Body of pancreas (tissue), 4 donors: ENCODE data around the gene UBE2V1. TPM values are rescaled to one million over a fixed set of nuclear protein-coding genes. Genes with fewer than 3 reads are reported as not detected.

Source experiments
- ATAC-seq: fragments of 150-250 bp; one replicate; pipeline ENCODE4 v1.9.1; 2016
- DNase-seq, 4 donors: peaks; one replicate each; pipeline ENCODE4 v3.0.0-alpha.2; 2019
- H3K27ac ChIP-seq, 4 donors: fragments of 200-600 bp; sonication (generic); 1 replicate in 3 of 4; 2 replicates in 1 of 4; pipeline versions ENCODE4 v1.5.1 to v1.6.1; 2016 to 2019; ENCODE audit warnings: mild to moderate bottlenecking in 1 of 4, mixed read lengths in 1 of 4, moderate library complexity in 1 of 4
- H3K27me3 ChIP-seq, 2 donors: fragments of 200-600 bp; sonication (generic); one replicate each; pipeline ENCODE4 v1.6.0; 2016; ENCODE audit warnings: mild to moderate bottlenecking in 1 of 2
- H3K36me3 ChIP-seq, 2 donors: fragments of 200-600 bp; sonication (generic); replicated peaks in 1 of 2; 2 replicates each; pipeline ENCODE4 v1.5.1; 2016; ENCODE audit warnings: low read depth in 2 of 2; ENCODE audit not compliant: insufficient read depth in 1 of 2
- H3K4me1 ChIP-seq: fragments of 200-600 bp; sonication (generic); one replicate; pipeline ENCODE4 v1.6.0; 2016
- H3K4me3 ChIP-seq, 2 donors: fragments of 200-600 bp; sonication (generic); 1 replicate in 1 of 2; 2 replicates in 1 of 2; pipeline ENCODE4 v1.5.1; 2016 to 2019
- H3K9me3 ChIP-seq, 3 donors: fragments of 200-600 bp; sonication (generic); 1 replicate in 2 of 3; 2 replicates in 1 of 3; pipeline ENCODE4 v1.5.1; 2016
- CTCF ChIP-seq, 7 experiments: fragments of 450-650 bp in 4 of 7; fragments of 200-600 bp in 3 of 7; sonication (generic) in 3 of 7; IDR thresholded peaks; one replicate each; pipeline ENCODE4 v1.5.1; 2016 to 2019; ENCODE audit warnings: antibody characterized with exemption in 7 of 7
- POLR2A ChIP-seq, 3 donors: fragments of 450-650 bp; IDR thresholded peaks; one replicate each; pipeline ENCODE4 v1.6.1; 2016; ENCODE audit warnings: antibody characterized with exemption in 3 of 3, mild to moderate bottlenecking in 2 of 3
- WGBS, 2 donors: methylation state at CpG; one replicate each; pipeline ENCODE4 v1.1.5; 2017; 5-methylcytosine and 5-hydroxymethylcytosine counted together
- intact Hi-C: fragments of 100-400 bp; cut with DNase I; formaldehyde crosslinking; loops from one replicate; pipeline ENCODE4 v1.15.1; 2023
- total RNA-seq, 2 donors: library from RNA; depleted of rRNA; stranded (reverse); fragments of >200 nt; gene quantifications; one replicate each; pipeline ENCODE4 v1.1.0, GENCODE V29; 2016

The UBE2V1 gene
- total RNA-seq, 2 donors from 2014 or later = 42.0 to 43.8 TPM

GRCh38 chr20:50111120-50111828, 1.7 kb downstream of the UBE2V1 start:
- no peak for TF ChIP-seq POLR2A (IDR thresholded peaks at IDR 0.05)
- no peak for TF ChIP-seq CTCF (IDR thresholded peaks at IDR 0.05)
- Histone ChIP-seq H3K4me3 (no peak overlapping the region), H3K27me3 (no peaks in the 10 kb centered on the region), H3K36me3 (no peaks in the 10 kb centered on the region), H3K27ac (peak overlapping the region; percentile 76 to 96 (median 96)), H3K9me3 (no peaks in the 10 kb centered on the region), H3K4me1 (peaks cover 75% of the 10 kb centered on the region)
- 26 to 32% methylated on average over 9 to 10 of the region's 10 CpGs for WGBS, 2 donors
- intact Hi-C loops = no loop called here
- no peak for ATAC-seq
- DNase-seq = peak in 2 of 4 donors; percentile 30 to 36

GRCh38 chr20:50110141-50111047, 2.6 kb downstream of the UBE2V1 start:
- no peaks in the 10 kb centered on the region for H3K27me3 ChIP-seq
- no peaks in the 10 kb centered on the region for H3K9me3 ChIP-seq
- H3K4me3 ChIP-seq = no peak overlapping the region
- WGBS, 2 donors = 11 to 15% methylated on average over 4 of the region's 4 CpGs
- TF ChIP-seq POLR2A (IDR thresholded peaks at IDR 0.05) = no peak
- no peak for TF ChIP-seq CTCF (IDR thresholded peaks at IDR 0.05)
- ATAC-seq (peak; percentile 73), DNase-seq (peak; percentile 75 to 90 (median 86))
- H3K36me3 ChIP-seq = no peaks in the 10 kb centered on the region
- intact Hi-C loops = no loop called here
- peak overlapping the region; percentile 76 to 96 (median 96) for H3K27ac ChIP-seq
- H3K4me1 ChIP-seq = peaks cover 69% of the 10 kb centered on the region

GRCh38 chr20:50108556-50109235, 4.3 kb downstream of the UBE2V1 start:
- Histone ChIP-seq H3K4me3 (no peak overlapping the region), H3K9me3 (no peaks in the 10 kb centered on the region), H3K4me1 (peaks cover 55% of the 10 kb centered on the region), H3K27me3 (no peaks in the 10 kb centered on the region), H3K27ac (peak overlapping the region in 2 of 4 donors; percentile 95 to 96), H3K36me3 (no peaks in the 10 kb centered on the region)
- TF ChIP-seq CTCF (IDR thresholded peaks at IDR 0.05) (no peak), POLR2A (IDR thresholded peaks at IDR 0.05) (no peak)
- DNase-seq (no peak), ATAC-seq (no peak)
- intact Hi-C loops = no loop called here
- 47 to 61% methylated on average over 4 of the region's 4 CpGs for WGBS, 2 donors

GRCh38 chr20:50107796-50108331, 5.1 kb downstream of the UBE2V1 start:
- Histone ChIP-seq H3K4me1 (peaks cover 49% of the 10 kb centered on the region), H3K27ac (peak overlapping the region in 1 of 4 donors; percentile 96), H3K27me3 (no peaks in the 10 kb centered on the region), H3K4me3 (no peak overlapping the region), H3K9me3 (no peaks in the 10 kb centered on the region), H3K36me3 (no peaks in the 10 kb centered on the region)
- intact Hi-C loops = no loop called here
- 62 to 66% methylated on average over 6 of the region's 6 CpGs for WGBS, 2 donors
- DNase-seq (no peak), ATAC-seq (no peak)
- no peak for TF ChIP-seq POLR2A (IDR thresholded peaks at IDR 0.05)
- no peak for TF ChIP-seq CTCF (IDR thresholded peaks at IDR 0.05)
